Measurements from ENCODE around the gene TTYH3.

- TF ChIP-seq, protein P1, sequence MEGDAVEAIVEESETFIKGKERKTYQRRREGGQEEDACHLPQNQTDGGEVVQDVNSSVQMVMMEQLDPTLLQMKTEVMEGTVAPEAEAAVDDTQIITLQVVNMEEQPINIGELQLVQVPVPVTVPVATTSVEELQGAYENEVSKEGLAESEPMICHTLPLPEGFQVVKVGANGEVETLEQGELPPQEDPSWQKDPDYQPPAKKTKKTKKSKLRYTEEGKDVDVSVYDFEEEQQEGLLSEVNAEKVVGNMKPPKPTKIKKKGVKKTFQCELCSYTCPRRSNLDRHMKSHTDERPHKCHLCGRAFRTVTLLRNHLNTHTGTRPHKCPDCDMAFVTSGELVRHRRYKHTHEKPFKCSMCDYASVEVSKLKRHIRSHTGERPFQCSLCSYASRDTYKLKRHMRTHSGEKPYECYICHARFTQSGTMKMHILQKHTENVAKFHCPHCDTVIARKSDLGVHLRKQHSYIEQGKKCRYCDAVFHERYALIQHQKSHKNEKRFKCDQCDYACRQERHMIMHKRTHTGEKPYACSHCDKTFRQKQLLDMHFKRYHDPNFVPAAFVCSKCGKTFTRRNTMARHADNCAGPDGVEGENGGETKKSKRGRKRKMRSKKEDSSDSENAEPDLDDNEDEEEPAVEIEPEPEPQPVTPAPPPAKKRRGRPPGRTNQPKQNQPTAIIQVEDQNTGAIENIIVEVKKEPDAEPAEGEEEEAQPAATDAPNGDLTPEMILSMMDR (IDR thresholded peaks at IDR 0.05) = no peak
- no peak for TF ChIP-seq POLR2A (IDR thresholded peaks at IDR 0.05)
These were observed 45.3 kb upstream of the TTYH3 start for GRCh38 chr7:2586326-2587020.
